PC-3 (cell line): ENCODE results near the gene ST6GALNAC3.

Experiments
- EZH2 ChIP-seq: fragments of 300-600 bp; sonication (generic); IDR thresholded peaks from one replicate; pipeline ENCODE4 v1.6.1; 2017; ENCODE audit warnings: antibody characterized with exemption, mild to moderate bottlenecking, low read length; ENCODE audit not compliant: unreplicated experiment
- EZH2phosphoT487 ChIP-seq: fragments of 300-600 bp; sonication (generic); IDR thresholded peaks from 2 replicates; pipeline ENCODE4 v1.6.1; 2018; ENCODE audit warnings: mild to moderate bottlenecking, antibody characterized with exemption, low read length, borderline replicate concordance
- TF ChIP-seq, protein P1 (sequence below): fragments of 300-600 bp; sonication (generic); conservative IDR thresholded peaks from 2 replicates; pipeline ENCODE4 v1.5.1; 2017; ENCODE audit warnings: antibody characterized with exemption, low read depth, mild to moderate bottlenecking, low read length

DNA sequence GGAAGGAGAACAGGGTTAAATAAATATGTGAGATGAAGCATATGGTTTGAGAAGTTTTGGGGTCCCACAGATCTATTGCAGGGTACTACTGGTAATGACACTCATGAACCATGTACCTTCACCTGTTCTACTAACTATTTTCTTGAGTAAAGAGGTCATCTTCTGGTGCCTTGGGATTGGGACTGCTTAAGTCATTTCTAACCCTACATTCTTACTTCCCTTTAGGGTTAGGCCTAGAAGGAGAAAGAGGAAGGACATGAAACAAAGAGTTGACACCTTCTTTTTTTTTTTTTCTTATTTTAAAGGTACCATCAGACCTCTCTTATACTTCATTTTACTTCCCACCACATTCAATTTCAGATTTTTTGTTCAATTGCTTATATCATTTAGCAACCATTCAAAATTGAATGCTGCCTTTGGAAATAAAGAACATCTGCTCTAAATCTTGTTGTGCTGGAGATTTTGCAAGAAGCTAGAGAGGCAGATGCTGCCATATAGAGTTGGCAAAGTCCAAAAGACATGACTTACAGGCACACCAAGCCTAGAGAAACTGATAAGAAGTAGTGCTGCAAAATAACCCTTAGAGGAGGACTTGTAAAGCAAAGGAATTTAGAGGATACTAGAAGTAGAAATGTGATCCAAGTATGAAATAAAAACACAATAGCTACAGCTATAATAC, 418.3 kb downstream of the ST6GALNAC3 start:
- TF ChIP-seq EZH2 (no peak), EZH2phosphoT487 (no peak)
- TF ChIP-seq, protein P1, sequence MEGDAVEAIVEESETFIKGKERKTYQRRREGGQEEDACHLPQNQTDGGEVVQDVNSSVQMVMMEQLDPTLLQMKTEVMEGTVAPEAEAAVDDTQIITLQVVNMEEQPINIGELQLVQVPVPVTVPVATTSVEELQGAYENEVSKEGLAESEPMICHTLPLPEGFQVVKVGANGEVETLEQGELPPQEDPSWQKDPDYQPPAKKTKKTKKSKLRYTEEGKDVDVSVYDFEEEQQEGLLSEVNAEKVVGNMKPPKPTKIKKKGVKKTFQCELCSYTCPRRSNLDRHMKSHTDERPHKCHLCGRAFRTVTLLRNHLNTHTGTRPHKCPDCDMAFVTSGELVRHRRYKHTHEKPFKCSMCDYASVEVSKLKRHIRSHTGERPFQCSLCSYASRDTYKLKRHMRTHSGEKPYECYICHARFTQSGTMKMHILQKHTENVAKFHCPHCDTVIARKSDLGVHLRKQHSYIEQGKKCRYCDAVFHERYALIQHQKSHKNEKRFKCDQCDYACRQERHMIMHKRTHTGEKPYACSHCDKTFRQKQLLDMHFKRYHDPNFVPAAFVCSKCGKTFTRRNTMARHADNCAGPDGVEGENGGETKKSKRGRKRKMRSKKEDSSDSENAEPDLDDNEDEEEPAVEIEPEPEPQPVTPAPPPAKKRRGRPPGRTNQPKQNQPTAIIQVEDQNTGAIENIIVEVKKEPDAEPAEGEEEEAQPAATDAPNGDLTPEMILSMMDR: no peak
